Activated B cell treated with CpG ODN at 0.5 μM for 24 hours (primary cell): Measurements from ENCODE around the gene ITGB8. TPM values are rescaled to one million over a fixed set of nuclear protein-coding genes. Genes with fewer than 3 reads are reported as not detected.

ENCODE experiments used
- ATAC-seq: fragments of 200-7000 bp; cut with Tn5 transposase; one replicate; pipeline ENCODE4 v1.10.0; 2021; ENCODE audit warnings: low read depth, mild to moderate bottlenecking, moderate library complexity
- CTCF ChIA-PET: fragments of 350-600 bp; sonication (Branson Sonifier 250); formaldehyde crosslinking; loops from one replicate; lab custom pipeline; 2021; ENCODE audit warnings: antibody characterized with exemption; lab: Charles Lee
- POLR2A ChIA-PET: fragments of 350-600 bp; sonication (Branson Sonifier 250); formaldehyde crosslinking; loops from one replicate; lab custom pipeline; 2021; ENCODE audit warnings: antibody characterized with exemption; lab: Charles Lee
- DNase-seq: peaks from one replicate; pipeline ENCODE4 v3.0.0; 2022
- H3K27ac Mint-ChIP-seq: one replicate; pipeline ENCODE4 v1.8.0; 2020; ENCODE audit warnings: mixed read lengths
- H3K27me3 Mint-ChIP-seq: one replicate; pipeline ENCODE4 v1.8.0; 2021; ENCODE audit warnings: mixed read lengths
- H3K36me3 Mint-ChIP-seq: one replicate; pipeline ENCODE4 v1.8.0; 2021; ENCODE audit warnings: low read depth, mixed read lengths
- H3K4me1 Mint-ChIP-seq: one replicate; pipeline ENCODE4 v1.8.0; 2021; ENCODE audit warnings: mixed read lengths
- H3K4me3 Mint-ChIP-seq: one replicate; pipeline ENCODE4 v1.8.0; 2020; ENCODE audit warnings: mild to moderate bottlenecking, mixed read lengths
- H3K9me3 Mint-ChIP-seq: one replicate; pipeline ENCODE4 v1.8.0; 2020; ENCODE audit warnings: mixed read lengths
- CTCF ChIP-seq: fragments of 200-600 bp; IDR thresholded peaks from one replicate; pipeline ENCODE4 v1.8.0; 2022; ENCODE audit warnings: antibody characterized with exemption, mild to moderate bottlenecking
- intact Hi-C: fragments of 100-400 bp; cut with micrococcal nuclease; formaldehyde crosslinking; loops from one replicate; pipeline ENCODE4 v1.15.1; 2024
- total RNA-seq: library from RNA; stranded (reverse); gene quantifications from 2 replicates; pipeline ENCODE4 v1.2.3, GENCODE V29; 2022

Gene ITGB8
- total RNA-seq, 1 donor from 2014 or later: 0.75 TPM

GRCh38 chr7:20347680-20348079 lies 17.0 kb downstream of the ITGB8 start:
- Mint-ChIP-seq H3K27ac (no peak overlapping the region), H3K9me3 (no peaks in the 10 kb centered on the region), H3K4me3 (no peak overlapping the region), H3K36me3 (no peaks in the 10 kb centered on the region), H3K27me3 (peaks cover 2% of the 10 kb centered on the region), H3K4me1 (no peaks in the 10 kb centered on the region)
- DNase-seq (no peak), ATAC-seq (no peak)
- POLR2A ChIA-PET: no interaction called here
- TF ChIP-seq CTCF: no peak
- intact Hi-C loops: no loop called here
- CTCF ChIA-PET: no interaction called here

- CTCF ChIA-PET: no interaction called here
- no peak overlapping the region for H3K4me3 Mint-ChIP-seq
- intact Hi-C loops: no loop called here
- H3K27me3 Mint-ChIP-seq: peaks cover under 1% of the 10 kb centered on the region
- no peaks in the 10 kb centered on the region for H3K9me3 Mint-ChIP-seq
- H3K27ac Mint-ChIP-seq: no peak overlapping the region
- no peaks in the 10 kb centered on the region for H3K4me1 Mint-ChIP-seq
- no peak for TF ChIP-seq CTCF
- ATAC-seq (no peak), DNase-seq (no peak)
- POLR2A ChIA-PET: no interaction called here
- H3K36me3 Mint-ChIP-seq: no peaks in the 10 kb centered on the region
Observed at GRCh38 chr7:20348125-20348807, 17.6 kb downstream of the ITGB8 start.

- no peak overlapping the region for H3K27ac Mint-ChIP-seq
- ATAC-seq (no peak), DNase-seq (no peak)
- ChIA-PET POLR2A (no interaction called here), CTCF (no interaction called here)
- H3K27me3 Mint-ChIP-seq: no peaks in the 10 kb centered on the region
- intact Hi-C loops: no loop called here
- TF ChIP-seq CTCF: no peak
- H3K4me1 Mint-ChIP-seq: no peaks in the 10 kb centered on the region
- no peaks in the 10 kb centered on the region for H3K9me3 Mint-ChIP-seq
- H3K4me3 Mint-ChIP-seq: no peak overlapping the region
- no peaks in the 10 kb centered on the region for H3K36me3 Mint-ChIP-seq
Observed at GRCh38 chr7:20350518-20350951, 19.8 kb downstream of the ITGB8 start.

GRCh38 chr7:20350996-20351692 lies 20.4 kb downstream of the ITGB8 start:
- no peaks in the 10 kb centered on the region for H3K36me3 Mint-ChIP-seq
- no peak overlapping the region for H3K27ac Mint-ChIP-seq
- intact Hi-C loops: no loop called here
- no peak for TF ChIP-seq CTCF
- no peak for DNase-seq
- POLR2A ChIA-PET: no interaction called here
- H3K9me3 Mint-ChIP-seq: no peaks in the 10 kb centered on the region
- H3K4me3 Mint-ChIP-seq: no peak overlapping the region
- H3K4me1 Mint-ChIP-seq: no peaks in the 10 kb centered on the region
- CTCF ChIA-PET: no interaction called here
- no peaks in the 10 kb centered on the region for H3K27me3 Mint-ChIP-seq
- ATAC-seq: no peak

GRCh38 chr7:20351901-20352300 lies 21.2 kb downstream of the ITGB8 start:
- Mint-ChIP-seq H3K9me3 (no peaks in the 10 kb centered on the region), H3K27ac (no peak overlapping the region), H3K4me1 (no peaks in the 10 kb centered on the region), H3K36me3 (no peaks in the 10 kb centered on the region), H3K4me3 (no peak overlapping the region), H3K27me3 (no peaks in the 10 kb centered on the region)
- ChIA-PET POLR2A (no interaction called here), CTCF (no interaction called here)
- intact Hi-C loops: no loop called here
- no peak for DNase-seq
- TF ChIP-seq CTCF: no peak
- ATAC-seq: no peak
